Measurements from ENCODE around the gene ZP4.

DNA sequence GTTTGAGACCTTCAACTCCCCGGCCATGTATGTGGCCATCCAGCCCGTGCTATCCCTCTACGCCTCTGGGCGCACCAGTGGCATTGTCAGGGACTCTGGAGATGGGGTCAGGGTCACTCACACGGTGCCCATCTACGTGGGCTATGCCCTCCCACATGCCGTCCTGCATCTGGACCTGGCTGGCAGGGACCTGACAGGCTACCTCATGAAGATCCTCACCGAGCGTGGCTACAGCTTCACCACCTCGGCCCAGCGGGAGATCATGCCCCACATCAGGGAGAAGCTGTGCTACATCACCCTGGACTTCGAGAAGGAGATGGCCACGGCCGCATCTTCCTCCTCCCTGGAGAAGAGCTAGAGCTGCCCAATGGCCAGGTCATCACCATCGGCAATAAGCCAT is 36.5 kb upstream of the ZP4 start:
- TF ChIP-seq, protein P1, sequence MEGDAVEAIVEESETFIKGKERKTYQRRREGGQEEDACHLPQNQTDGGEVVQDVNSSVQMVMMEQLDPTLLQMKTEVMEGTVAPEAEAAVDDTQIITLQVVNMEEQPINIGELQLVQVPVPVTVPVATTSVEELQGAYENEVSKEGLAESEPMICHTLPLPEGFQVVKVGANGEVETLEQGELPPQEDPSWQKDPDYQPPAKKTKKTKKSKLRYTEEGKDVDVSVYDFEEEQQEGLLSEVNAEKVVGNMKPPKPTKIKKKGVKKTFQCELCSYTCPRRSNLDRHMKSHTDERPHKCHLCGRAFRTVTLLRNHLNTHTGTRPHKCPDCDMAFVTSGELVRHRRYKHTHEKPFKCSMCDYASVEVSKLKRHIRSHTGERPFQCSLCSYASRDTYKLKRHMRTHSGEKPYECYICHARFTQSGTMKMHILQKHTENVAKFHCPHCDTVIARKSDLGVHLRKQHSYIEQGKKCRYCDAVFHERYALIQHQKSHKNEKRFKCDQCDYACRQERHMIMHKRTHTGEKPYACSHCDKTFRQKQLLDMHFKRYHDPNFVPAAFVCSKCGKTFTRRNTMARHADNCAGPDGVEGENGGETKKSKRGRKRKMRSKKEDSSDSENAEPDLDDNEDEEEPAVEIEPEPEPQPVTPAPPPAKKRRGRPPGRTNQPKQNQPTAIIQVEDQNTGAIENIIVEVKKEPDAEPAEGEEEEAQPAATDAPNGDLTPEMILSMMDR (conservative IDR thresholded peaks at IDR 0.05; ENCODE audit: low read depth, low read length) = no peak
- TF ChIP-seq POLR2A (IDR thresholded peaks at IDR 0.05; ENCODE audit: low read depth, low read length) (no peak), RCOR1 (IDR thresholded peaks at IDR 0.05; ENCODE audit: insufficient replicate concordance, low read length) (no peak), MAZ (IDR thresholded peaks at IDR 0.05; ENCODE audit: borderline replicate concordance, low read depth, low read length) (no peak), FOS (IDR thresholded peaks at IDR 0.05; ENCODE audit: low read depth, low read length) (no peak), RFX5 (IDR thresholded peaks at IDR 0.05; ENCODE audit: low read depth, low read length) (no peak)

All from IMR-90 (cell line).